Uterus (tissue), 4 donors: ENCODE results near the gene AP1S1. TPM values are rescaled to one million over a fixed set of nuclear protein-coding genes. Genes with fewer than 3 reads are reported as not detected.

Experiments
- DNase-seq, 2 donors: peaks; one replicate each; pipeline ENCODE4 v3.0.0-alpha.2; 2019 to 2020
- H3K27ac ChIP-seq, 2 donors: fragments of 200-600 bp; sonication (generic); 1 replicate in 1 of 2; 2 replicates in 1 of 2; pipeline ENCODE4 v1.5.1; 2016 to 2018
- H3K27me3 ChIP-seq, 2 donors: fragments of 200-600 bp; sonication (generic); one replicate each; pipeline ENCODE4 v1.5.1; 2018 to 2019; ENCODE audit warnings: control low read depth in 1 of 2
- H3K36me3 ChIP-seq, 2 donors: fragments of 200-600 bp; sonication (generic); one replicate each; pipeline ENCODE4 v1.5.1; 2019; ENCODE audit warnings: control low read depth in 1 of 2
- H3K4me1 ChIP-seq, 2 donors: fragments of 200-600 bp; sonication (generic); one replicate each; pipeline ENCODE4 v1.5.1; 2018 to 2019; ENCODE audit warnings: control low read depth in 1 of 2
- H3K4me3 ChIP-seq, 2 donors: fragments of 200-600 bp; sonication (generic); 1 replicate in 1 of 2; 2 replicates in 1 of 2; pipeline ENCODE4 v1.5.1; 2018 to 2019; ENCODE audit warnings: mild to moderate bottlenecking in 1 of 2
- H3K9me3 ChIP-seq, 2 donors: fragments of 200-600 bp; sonication (generic); one replicate each; pipeline ENCODE4 v1.5.1; 2019; ENCODE audit warnings: control low read depth in 1 of 2
- CTCF ChIP-seq, 4 experiments: fragments of 200-600 bp in 2 of 4; fragments of 450-650 bp in 2 of 4; sonication (generic) in 2 of 4; IDR thresholded peaks; one replicate each; pipeline ENCODE4 v1.5.1; 2016 to 2019; ENCODE audit warnings: antibody characterized with exemption in 4 of 4, mild to moderate bottlenecking in 2 of 4, moderate library complexity in 1 of 4
- POLR2A ChIP-seq, 2 donors: fragments of 450-650 bp; IDR thresholded peaks; one replicate each; pipeline ENCODE4 v1.6.1; 2016; ENCODE audit warnings: antibody characterized with exemption in 2 of 2, mild to moderate bottlenecking in 1 of 2, moderate library complexity in 1 of 2
- intact Hi-C: fragments of 100-400 bp; cut with DNase I; formaldehyde crosslinking; loops from one replicate; pipeline ENCODE4 v1.15.1; 2023; ENCODE audit warnings: low total_unique reads
- total RNA-seq, 4 donors: library from RNA; depleted of rRNA in 3 of 4; stranded (reverse); fragments of >200 nt in 3 of 4; gene quantifications; one replicate each; pipeline versions ENCODE4 v1.1.0 to v1.2.4, GENCODE V29; 2014 to 2023
- donor health status: DM: yes; HTN: yes; CAD: no.

The AP1S1 gene
- total RNA-seq, 4 donors from 2014 or later, result 9.2 to 59.6 (median 30.2) TPM

- Histone ChIP-seq H3K27me3 (no peaks in the 10 kb centered on the region), H3K36me3 (no peaks in the 10 kb centered on the region), H3K27ac (peak overlapping the region; percentile 58 to 84), H3K4me3 (no peak overlapping the region), H3K9me3 (no peaks in the 10 kb centered on the region), H3K4me1 (no peaks in the 10 kb centered on the region)
- TF ChIP-seq POLR2A (IDR thresholded peaks at IDR 0.05) (no peak), CTCF (IDR thresholded peaks at IDR 0.05) (no peak)
- DNase-seq, result no peak
- intact Hi-C loops, result loop anchor here (5.0 kb wide), 1 partner anchor 40 kb away; no protein-coding TSS in a partner anchor
Observed at GRCh38 chr7:101137651-101138212, 16.5 kb upstream of the AP1S1 start.

DNA sequence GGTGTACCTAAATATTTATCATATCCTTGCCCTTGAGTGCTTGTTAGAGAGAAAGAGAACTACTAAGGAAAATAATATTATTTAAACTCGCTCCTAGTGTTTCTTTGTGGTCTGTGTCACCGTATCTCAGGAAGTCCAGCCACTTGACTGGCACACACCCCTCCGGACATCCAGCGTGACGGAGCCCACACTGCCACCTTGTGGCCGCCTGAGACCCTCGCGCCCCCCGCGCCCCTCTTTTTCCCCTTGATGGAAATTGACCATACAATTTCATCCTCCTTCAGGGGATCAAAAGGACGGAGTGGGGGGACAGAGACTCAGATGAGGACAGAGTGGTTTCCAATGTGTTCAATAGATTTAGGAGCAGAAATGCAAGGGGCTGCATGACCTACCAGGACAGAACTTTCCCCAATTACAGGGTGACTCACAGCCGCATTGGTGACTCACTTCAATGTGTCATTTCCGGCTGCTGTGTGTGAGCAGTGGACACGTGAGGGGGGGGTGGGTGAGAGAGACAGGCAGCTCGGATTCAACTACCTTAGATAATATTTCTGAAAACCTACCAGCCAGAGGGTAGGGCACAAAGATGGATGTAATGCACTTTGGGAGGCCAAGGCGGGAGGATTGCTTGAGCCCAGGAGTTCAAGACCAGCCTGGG is 15.9 kb upstream of the AP1S1 start:
- no peaks in the 10 kb centered on the region for H3K27me3 ChIP-seq
- peak; percentile 69 to 90 (median 82) for TF ChIP-seq CTCF (IDR thresholded peaks at IDR 0.05)
- peak in 1 of 2 donors; percentile 39 for TF ChIP-seq POLR2A (IDR thresholded peaks at IDR 0.05)
- H3K4me3 ChIP-seq, result no peak overlapping the region
- H3K27ac ChIP-seq, result peak overlapping the region; percentile 58 to 84
- no peaks in the 10 kb centered on the region for H3K9me3 ChIP-seq
- peak; percentile 86 to 96 for DNase-seq
- H3K4me1 ChIP-seq, result no peaks in the 10 kb centered on the region
- intact Hi-C loops, result loop anchor here (5.0 kb wide), 1 partner anchor 41 kb away; no protein-coding TSS in a partner anchor
- no peaks in the 10 kb centered on the region for H3K36me3 ChIP-seq

DNA sequence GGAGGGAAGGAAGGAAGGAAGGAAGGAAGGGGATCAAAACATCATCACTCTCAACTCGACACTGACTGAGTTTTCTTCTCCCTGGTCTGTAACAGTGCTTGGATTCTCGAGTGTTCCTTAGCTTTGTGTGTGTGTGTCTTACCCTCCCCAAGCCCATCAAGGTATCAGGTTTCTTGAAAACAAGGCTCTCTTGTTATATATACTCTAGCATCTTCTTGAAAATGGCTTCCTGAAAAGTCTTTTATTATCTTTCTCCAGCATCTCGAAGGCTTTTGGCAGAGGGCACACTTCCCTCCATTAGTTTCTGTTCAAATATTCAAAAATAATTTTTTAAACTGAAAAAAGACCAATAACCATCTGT is 14.0 kb upstream of the AP1S1 start:
- Histone ChIP-seq H3K4me3 (no peak overlapping the region), H3K27ac (no peak overlapping the region), H3K36me3 (no peaks in the 10 kb centered on the region), H3K27me3 (no peaks in the 10 kb centered on the region), H3K4me1 (no peaks in the 10 kb centered on the region), H3K9me3 (no peaks in the 10 kb centered on the region)
- no peak for DNase-seq
- no peak for TF ChIP-seq POLR2A (IDR thresholded peaks at IDR 0.05)
- TF ChIP-seq CTCF (IDR thresholded peaks at IDR 0.05), result no peak
- intact Hi-C loops, result no loop called here

DNA sequence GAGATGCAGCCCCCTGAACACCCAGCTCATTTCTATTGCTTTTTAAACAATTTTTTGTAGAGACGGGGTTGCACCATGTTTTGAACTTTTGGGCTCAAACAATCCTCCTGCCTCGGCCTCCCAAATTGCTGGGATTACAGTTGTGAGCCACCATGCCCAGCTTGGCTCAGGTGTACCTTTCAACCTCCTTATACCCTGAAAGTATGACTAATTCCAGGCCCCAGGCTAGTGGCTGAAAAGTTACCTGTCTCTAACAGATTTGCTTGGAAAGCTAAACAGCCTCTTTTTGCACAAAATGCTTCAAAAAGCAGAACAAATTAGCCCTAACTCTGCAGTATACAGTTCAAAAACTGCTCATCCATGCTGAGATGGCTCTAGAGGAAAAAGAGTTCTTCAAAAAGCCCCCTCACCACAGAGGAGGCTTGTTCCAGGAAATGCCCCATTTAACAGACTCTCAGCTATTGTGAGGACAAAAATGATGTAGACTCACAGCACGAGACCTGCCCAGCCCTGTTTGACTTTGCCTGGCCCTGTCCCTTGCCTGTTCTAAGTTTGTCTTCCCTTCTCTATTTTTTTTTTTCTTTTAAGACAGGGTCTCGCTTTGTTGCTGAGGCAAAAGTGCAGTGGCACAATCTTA is 13.4 kb upstream of the AP1S1 start:
- intact Hi-C loops, result no loop called here
- no peak for DNase-seq
- Histone ChIP-seq H3K27me3 (no peaks in the 10 kb centered on the region), H3K4me3 (no peak overlapping the region), H3K36me3 (no peaks in the 10 kb centered on the region), H3K27ac (no peak overlapping the region), H3K4me1 (no peaks in the 10 kb centered on the region), H3K9me3 (no peaks in the 10 kb centered on the region)
- TF ChIP-seq POLR2A (IDR thresholded peaks at IDR 0.05), result no peak
- TF ChIP-seq CTCF (IDR thresholded peaks at IDR 0.05), result no peak
